ENCODE measurements around the gene FBN1. TPM values are rescaled to one million over a fixed set of nuclear protein-coding genes. Genes with fewer than 3 reads are reported as not detected.

Gene FBN1
- total and polyA plus RNA-seq, 2 donors (not counting 3 experiments of a cell fraction or from before 2014, with no cell fraction given): 107 to 111 TPM

GRCh38 chr15:48469681-48470080 is 175.8 kb downstream of the FBN1 start:
- H3K4me3 ChIP-seq (replicated peaks in 1 of 3; ENCODE audit: insufficient read depth in 1 of 3, low read depth in 1 of 3, low read length in 3 of 3): no peak overlapping the region
- dilution Hi-C loops (cut with MboI; ENCODE audit: extremely low pct_ligation_motif_present, low sequenced_read_pairs) (no loop called here), intact Hi-C loops (cut with micrococcal nuclease) (no loop called here)
- DNase-seq (ENCODE audit: low read depth, low spot score): no peak
- no peak for FAIRE-seq
- H3K27ac ChIP-seq (ENCODE audit: insufficient read depth, low read depth, low read length): no peak overlapping the region
- no peak overlapping the region for H3K9ac ChIP-seq (replicated peaks; ENCODE audit: extremely low read depth, insufficient read depth, low read length)
- ChIA-PET POLR2A (no interaction called here), CTCF (no interaction called here)
- H3K4me2 ChIP-seq (ENCODE audit: insufficient read depth, low read length): no peak overlapping the region
- no peaks in the 10 kb centered on the region for H3K27me3 ChIP-seq (ENCODE audit: control insufficient read depth in 2 of 2, insufficient read depth in 2 of 2, low read length in 2 of 2)
- BruUV-seq (replicated peaks): no TSS peak
- peaks cover 15 to 41% of the 10 kb centered on the region in 2 experiments for H3K36me3 ChIP-seq (ENCODE audit: control insufficient read depth in 2 of 2, extremely low read depth in 1 of 2, insufficient read depth in 2 of 2, low read length in 2 of 2)
- no peaks in the 10 kb centered on the region for H3K79me2 ChIP-seq (ENCODE audit: control insufficient read depth, insufficient read depth, low read length)
- H3K4me1 ChIP-seq (ENCODE audit: control insufficient read depth, extremely low read depth, insufficient read depth, low read length): peaks cover 12% of the 10 kb centered on the region
- H2AFZ ChIP-seq (ENCODE audit: low read depth, low read length): no peak overlapping the region
- no peak for TF ChIP-seq FOS (IDR thresholded peaks at IDR 0.05; ENCODE audit: borderline replicate concordance, insufficient read depth, low read length)
- no peak for TF ChIP-seq CTCF (IDR thresholded peaks at IDR 0.05; ENCODE audit: extremely low read depth in 1 of 2, insufficient read depth in 1 of 2, low read depth in 1 of 2, low read length in 2 of 2)
- TF ChIP-seq EZH2 (IDR thresholded peaks at IDR 0.05; ENCODE audit: borderline replicate concordance, low read depth, low read length, severe bottlenecking): no peak
- no peak for TF ChIP-seq MAX (IDR thresholded peaks at IDR 0.05; ENCODE audit: insufficient read depth, insufficient read length)
- TF ChIP-seq JUN (IDR thresholded peaks at IDR 0.05; ENCODE audit: borderline replicate concordance, insufficient read depth, insufficient read length, low read depth): no peak
- TF ChIP-seq GATA2 (IDR thresholded peaks at IDR 0.05; ENCODE audit: insufficient read depth, insufficient read length, low read depth, low read length): no peak
- TF ChIP-seq MYC (IDR thresholded peaks at IDR 0.05; ENCODE audit: low read depth, low read length): no peak
- no peak for TF ChIP-seq POLR2AphosphoS5 (IDR thresholded peaks at IDR 0.05; ENCODE audit: insufficient read depth, low read depth, low read length)
- TF ChIP-seq POLR2A (IDR thresholded peaks at IDR 0.05; ENCODE audit: low read depth, low read length): no peak
- no peaks in the 10 kb centered on the region for H3K9me3 ChIP-seq (replicated peaks; ENCODE audit: control insufficient read depth, insufficient read depth, low read length)
- no peaks in the 10 kb centered on the region for H3K9me1 ChIP-seq (replicated peaks; ENCODE audit: control insufficient read depth, extremely low read depth, insufficient read depth, low read length)
- no peaks in the 10 kb centered on the region for H4K20me1 ChIP-seq (replicated peaks; ENCODE audit: control insufficient read depth, extremely low read depth, insufficient read depth, low read length)

Measured in endothelial cell of umbilical vein (primary cell).